ENCODE measurements around the gene PCSK6.

The PCSK6 gene

GRCh38 chr15:101396484-101397261 is 92.8 kb downstream of the PCSK6 start:
- Mint-ChIP-seq H3K36me3 (no peaks in the 10 kb centered on the region), H3K4me3 (no peak overlapping the region), H3K27me3 (peaks cover 19% of the 10 kb centered on the region), H3K27ac (no peak overlapping the region), H3K4me1 (ENCODE audit: low read depth) (peaks cover 12% of the 10 kb centered on the region), H3K9me3 (ENCODE audit: low read depth) (no peaks in the 10 kb centered on the region)

DNA sequence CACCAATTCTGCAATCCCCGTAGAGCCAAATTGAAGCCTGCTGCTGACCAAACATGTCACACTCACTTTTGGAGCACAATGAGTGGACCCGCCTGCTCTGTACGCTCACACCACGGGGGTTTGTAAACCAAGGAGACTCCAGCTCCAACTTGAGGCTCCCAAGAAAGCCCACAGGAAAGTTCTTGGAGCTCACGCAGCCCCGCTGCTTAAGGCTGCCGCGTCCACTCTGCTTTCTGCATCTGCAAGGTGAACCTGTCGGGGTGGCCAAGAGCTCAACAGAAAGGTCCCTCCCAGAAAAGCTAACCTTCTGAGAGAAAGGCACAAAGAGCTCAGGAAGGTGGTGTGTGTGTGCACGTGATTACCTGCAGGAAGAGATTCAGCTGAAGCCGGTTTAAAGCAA is 94.9 kb downstream of the PCSK6 start:
- no peaks in the 10 kb centered on the region for H3K9me3 Mint-ChIP-seq (ENCODE audit: low read depth)
- no peaks in the 10 kb centered on the region for H3K36me3 Mint-ChIP-seq
- H3K4me1 Mint-ChIP-seq (ENCODE audit: low read depth) = peaks cover 12% of the 10 kb centered on the region
- H3K27me3 Mint-ChIP-seq = peaks cover 14% of the 10 kb centered on the region
- no peak overlapping the region for H3K4me3 Mint-ChIP-seq
- no peak overlapping the region for H3K27ac Mint-ChIP-seq

- no peaks in the 10 kb centered on the region for H3K36me3 Mint-ChIP-seq
- peaks cover 12% of the 10 kb centered on the region for H3K4me1 Mint-ChIP-seq (ENCODE audit: low read depth)
- no peaks in the 10 kb centered on the region for H3K9me3 Mint-ChIP-seq (ENCODE audit: low read depth)
- no peak overlapping the region for H3K27ac Mint-ChIP-seq
- no peak overlapping the region for H3K4me3 Mint-ChIP-seq
- peaks cover 12% of the 10 kb centered on the region for H3K27me3 Mint-ChIP-seq
Measured at GRCh38 chr15:101394056-101394630, 95.4 kb downstream of the PCSK6 start.

DNA sequence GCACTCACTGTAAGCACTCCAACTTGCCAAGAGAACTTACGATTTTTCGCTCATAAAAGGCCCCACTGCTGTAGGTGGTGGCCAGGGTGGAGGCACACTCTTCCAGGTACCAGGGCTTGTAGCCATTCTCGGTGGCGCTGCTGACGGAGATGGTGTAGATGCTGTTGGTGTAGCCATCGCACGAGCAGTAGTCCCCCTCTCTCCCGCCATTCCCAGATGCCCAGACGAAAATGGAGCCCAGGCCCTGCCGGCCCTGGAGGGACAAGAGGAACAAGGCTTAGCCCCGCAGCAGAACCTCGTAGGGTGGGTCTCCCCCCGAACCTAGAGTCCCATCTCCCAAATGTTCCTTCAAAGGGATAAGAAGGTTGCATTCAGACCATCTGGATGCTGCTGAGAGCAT is 96.3 kb downstream of the PCSK6 start:
- H3K27me3 Mint-ChIP-seq = peaks cover 11% of the 10 kb centered on the region
- H3K36me3 Mint-ChIP-seq = no peaks in the 10 kb centered on the region
- H3K4me3 Mint-ChIP-seq = no peak overlapping the region
- H3K4me1 Mint-ChIP-seq (ENCODE audit: low read depth) = peaks cover 10% of the 10 kb centered on the region
- no peaks in the 10 kb centered on the region for H3K9me3 Mint-ChIP-seq (ENCODE audit: low read depth)
- H3K27ac Mint-ChIP-seq = no peak overlapping the region

DNA sequence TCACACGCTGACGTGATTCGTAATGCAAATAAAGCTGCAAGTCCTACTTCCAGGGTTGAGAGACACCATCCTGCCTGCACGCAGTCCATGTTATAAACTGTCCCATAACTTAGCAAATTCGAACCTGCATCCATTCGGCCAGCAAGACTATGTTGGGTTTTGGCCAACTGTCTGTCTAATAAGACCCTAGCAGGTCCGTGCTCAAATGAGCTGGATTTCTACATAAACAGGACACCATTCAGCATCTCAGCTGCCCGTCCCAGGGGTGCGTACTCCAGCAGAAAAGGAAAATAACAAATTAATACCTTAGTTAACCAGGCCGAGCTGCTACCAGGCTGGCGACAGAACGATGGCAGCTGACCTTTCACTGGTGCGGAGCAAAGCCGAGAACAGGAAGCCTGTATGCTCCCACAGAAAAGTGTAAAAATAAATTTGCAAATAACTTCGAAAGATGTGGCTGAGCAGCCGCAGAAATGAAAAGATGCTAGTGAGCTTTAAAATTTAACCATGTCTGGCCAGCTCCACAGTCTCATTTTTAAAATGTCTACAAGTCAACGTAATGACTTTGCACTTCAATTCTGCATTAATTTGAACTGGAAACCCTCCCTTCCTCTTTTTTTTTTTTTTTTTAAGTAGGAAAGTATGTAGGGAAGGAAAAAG is 97.4 kb downstream of the PCSK6 start:
- H3K36me3 Mint-ChIP-seq = no peaks in the 10 kb centered on the region
- H3K27me3 Mint-ChIP-seq = peaks cover 9% of the 10 kb centered on the region
- no peak overlapping the region for H3K27ac Mint-ChIP-seq
- H3K4me3 Mint-ChIP-seq = no peak overlapping the region
- H3K4me1 Mint-ChIP-seq (ENCODE audit: low read depth) = peaks cover 4% of the 10 kb centered on the region
- H3K9me3 Mint-ChIP-seq (ENCODE audit: low read depth) = no peaks in the 10 kb centered on the region

GRCh38 chr15:101391431-101391830 is 98.1 kb downstream of the PCSK6 start:
- H3K27ac Mint-ChIP-seq = no peak overlapping the region
- no peak overlapping the region for H3K4me3 Mint-ChIP-seq
- no peaks in the 10 kb centered on the region for H3K9me3 Mint-ChIP-seq (ENCODE audit: low read depth)
- H3K4me1 Mint-ChIP-seq (ENCODE audit: low read depth) = peaks cover 4% of the 10 kb centered on the region
- peaks cover 9% of the 10 kb centered on the region for H3K27me3 Mint-ChIP-seq
- H3K36me3 Mint-ChIP-seq = no peaks in the 10 kb centered on the region

GRCh38 chr15:101390462-101390861 is 99.0 kb downstream of the PCSK6 start:
- H3K27ac Mint-ChIP-seq = no peak overlapping the region
- H3K36me3 Mint-ChIP-seq = no peaks in the 10 kb centered on the region
- no peak overlapping the region for H3K4me3 Mint-ChIP-seq
- peaks cover 2% of the 10 kb centered on the region for H3K27me3 Mint-ChIP-seq
- H3K4me1 Mint-ChIP-seq (ENCODE audit: low read depth) = peaks cover 4% of the 10 kb centered on the region
- no peaks in the 10 kb centered on the region for H3K9me3 Mint-ChIP-seq (ENCODE audit: low read depth)

- Mint-ChIP-seq H3K27ac (no peak overlapping the region), H3K27me3 (peaks cover 2% of the 10 kb centered on the region), H3K9me3 (ENCODE audit: low read depth) (no peaks in the 10 kb centered on the region), H3K4me3 (no peak overlapping the region), H3K4me1 (ENCODE audit: low read depth) (peaks cover 4% of the 10 kb centered on the region), H3K36me3 (no peaks in the 10 kb centered on the region)
Measured at GRCh38 chr15:101390060-101390459, 99.4 kb downstream of the PCSK6 start.

- peaks cover 4% of the 10 kb centered on the region for H3K4me1 Mint-ChIP-seq (ENCODE audit: low read depth)
- no peak overlapping the region for H3K27ac Mint-ChIP-seq
- H3K36me3 Mint-ChIP-seq = no peaks in the 10 kb centered on the region
- no peaks in the 10 kb centered on the region for H3K9me3 Mint-ChIP-seq (ENCODE audit: low read depth)
- peaks cover under 1% of the 10 kb centered on the region for H3K27me3 Mint-ChIP-seq
- no peak overlapping the region for H3K4me3 Mint-ChIP-seq
Measured at GRCh38 chr15:101389362-101389761, 100.1 kb downstream of the PCSK6 start.

- H3K4me3 Mint-ChIP-seq = no peak overlapping the region
- H3K4me1 Mint-ChIP-seq (ENCODE audit: low read depth) = peaks cover 4% of the 10 kb centered on the region
- no peaks in the 10 kb centered on the region for H3K9me3 Mint-ChIP-seq (ENCODE audit: low read depth)
- no peaks in the 10 kb centered on the region for H3K27me3 Mint-ChIP-seq
- H3K36me3 Mint-ChIP-seq = no peaks in the 10 kb centered on the region
- no peak overlapping the region for H3K27ac Mint-ChIP-seq
Measured at GRCh38 chr15:101388046-101388445, 101.5 kb downstream of the PCSK6 start.

DNA sequence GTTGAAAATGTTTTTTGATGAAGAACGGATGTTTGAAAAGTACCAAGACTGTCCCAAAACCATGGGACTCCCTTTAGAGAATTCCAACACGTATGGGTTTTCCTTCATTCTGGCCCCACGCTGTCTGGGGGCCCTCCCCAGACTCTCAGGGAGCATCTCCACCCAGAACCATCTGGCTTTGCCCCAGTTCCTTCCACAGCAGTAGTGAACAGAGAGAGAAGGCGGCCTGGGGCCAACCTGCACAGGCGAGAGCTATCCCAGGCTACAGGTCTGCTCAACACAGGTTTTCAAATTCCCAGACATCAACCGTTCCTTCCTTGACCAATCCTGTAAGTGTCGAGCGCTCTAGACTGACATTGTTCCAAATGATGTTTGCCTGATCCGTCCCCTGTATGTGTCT is 101.9 kb downstream of the PCSK6 start:
- Mint-ChIP-seq H3K4me1 (ENCODE audit: low read depth) (peaks cover 4% of the 10 kb centered on the region), H3K36me3 (no peaks in the 10 kb centered on the region), H3K27ac (no peak overlapping the region), H3K9me3 (ENCODE audit: low read depth) (no peaks in the 10 kb centered on the region), H3K4me3 (no peak overlapping the region), H3K27me3 (no peaks in the 10 kb centered on the region)

DNA sequence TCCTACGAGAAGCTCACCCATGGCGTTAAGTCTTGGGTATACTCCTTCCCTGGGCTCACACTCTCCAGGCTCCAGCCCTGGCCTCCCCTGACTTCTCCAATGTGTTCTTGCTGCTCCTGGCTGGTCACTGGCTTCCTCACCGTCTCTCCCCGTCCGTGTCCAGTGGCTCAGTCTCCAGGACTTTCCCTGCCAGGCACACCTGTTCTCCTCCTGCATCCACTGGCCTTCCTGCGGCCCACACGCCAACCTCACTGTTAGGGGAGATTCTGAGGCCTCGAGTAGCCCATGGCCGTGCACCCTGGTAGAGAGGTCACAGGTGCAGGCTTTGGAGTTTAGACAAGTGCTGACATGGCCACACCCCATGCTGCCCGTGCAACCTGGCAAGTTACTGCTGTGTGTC is 102.5 kb downstream of the PCSK6 start:
- no peak overlapping the region for H3K4me3 Mint-ChIP-seq
- no peaks in the 10 kb centered on the region for H3K36me3 Mint-ChIP-seq
- no peaks in the 10 kb centered on the region for H3K9me3 Mint-ChIP-seq (ENCODE audit: low read depth)
- H3K4me1 Mint-ChIP-seq (ENCODE audit: low read depth) = peaks cover 3% of the 10 kb centered on the region
- H3K27me3 Mint-ChIP-seq = no peaks in the 10 kb centered on the region
- no peak overlapping the region for H3K27ac Mint-ChIP-seq

GRCh38 chr15:101386006-101386405 is 103.5 kb downstream of the PCSK6 start:
- no peaks in the 10 kb centered on the region for H3K36me3 Mint-ChIP-seq
- H3K27me3 Mint-ChIP-seq = no peaks in the 10 kb centered on the region
- H3K27ac Mint-ChIP-seq = no peak overlapping the region
- H3K9me3 Mint-ChIP-seq (ENCODE audit: low read depth) = no peaks in the 10 kb centered on the region
- H3K4me3 Mint-ChIP-seq = no peak overlapping the region
- H3K4me1 Mint-ChIP-seq (ENCODE audit: low read depth) = no peaks in the 10 kb centered on the region

GRCh38 chr15:101384276-101384675 is 105.2 kb downstream of the PCSK6 start:
- Mint-ChIP-seq H3K27me3 (no peaks in the 10 kb centered on the region), H3K9me3 (ENCODE audit: low read depth) (no peaks in the 10 kb centered on the region), H3K4me3 (no peak overlapping the region), H3K4me1 (ENCODE audit: low read depth) (no peaks in the 10 kb centered on the region), H3K36me3 (no peaks in the 10 kb centered on the region), H3K27ac (no peak overlapping the region)

- Mint-ChIP-seq H3K27ac (no peak overlapping the region), H3K27me3 (no peaks in the 10 kb centered on the region), H3K36me3 (no peaks in the 10 kb centered on the region), H3K9me3 (ENCODE audit: low read depth) (no peaks in the 10 kb centered on the region), H3K4me3 (no peak overlapping the region), H3K4me1 (ENCODE audit: low read depth) (peaks cover 6% of the 10 kb centered on the region)
Measured at GRCh38 chr15:101382544-101382943, 107.0 kb downstream of the PCSK6 start.

All from activated naive CD8-positive, alpha-beta T cell (primary cell).